K562 (cell line): ENCODE data around the gene ANKRD65. TPM values are rescaled to one million over a fixed set of nuclear protein-coding genes. Genes with fewer than 3 reads are reported as not detected.

Source experiments
- ARNT ChIP-seq, 2 experiments: fragments of 450-650 bp; IDR thresholded peaks; 2 replicates each; pipeline ENCODE4 v1.6.1; 2016; ENCODE audit warnings: mild to moderate bottlenecking in 1 of 2
- BCL6 ChIP-seq: fragments of 250-450 bp; sonication (Bioruptor Pico); IDR thresholded peaks from 2 replicates; pipeline ENCODE4 v1.4.0; 2020
- BCOR ChIP-seq: fragments of 450-650 bp; IDR thresholded peaks from 2 replicates; pipeline ENCODE4 v1.6.1; 2016
- LCOR ChIP-seq: sonication (generic); formaldehyde crosslinking; IDR thresholded peaks from 2 replicates; pipeline ENCODE4 v1.8.0; 2022; ENCODE audit warnings: mild to moderate bottlenecking, missing genetic modification reagents
- SNIP1 ChIP-seq: fragments of 450-650 bp; IDR thresholded peaks from 2 replicates; pipeline ENCODE4 v1.7.1; 2017; ENCODE audit warnings: low read depth, mild to moderate bottlenecking
- ZNF282 ChIP-seq: sonication (generic); formaldehyde crosslinking; IDR thresholded peaks from 2 replicates; pipeline ENCODE4 v1.8.1; 2023; ENCODE audit warnings: missing genetic modification reagents
- ZNF79 ChIP-seq: fragments of 250-450 bp; sonication (Bioruptor Pico); IDR thresholded peaks from 2 replicates; pipeline ENCODE4 v1.4.0; 2020; ENCODE audit warnings: low read depth, mild to moderate bottlenecking, moderate library complexity
- polyA plus RNA-seq, 8 experiments: library from polyadenylated mRNA; depleted of rRNA in 4 of 8; stranded (reverse) in 5 of 8; unstranded in 3 of 8; fragments of >200 nt; fragmentation: Nextera tagmentation in 2 of 8; fragmentation: Illumina TruSeq in 1 of 8; extraction: Ambion mirVana in 2 of 8; extraction: Trizol in 1 of 8; gene quantifications; 2 replicates each; pipeline versions ENCODE4 v1.2.1 to v1.2.3, GENCODE V29; 2011 to 2014; ENCODE audit warnings: inconsistent platforms in 1 of 8, missing spikeins in 1 of 8
- total RNA-seq, 7 experiments: library from RNA; depleted of rRNA in 6 of 7; stranded (reverse); fragments of >200 nt in 6 of 7; fragmentation: Illumina TruSeq in 2 of 7; extraction: Trizol in 2 of 7; gene quantifications; 2 replicates each; pipeline versions ENCODE4 v1.2.1 to v1.2.3, GENCODE V29; 2011 to 2021; ENCODE audit warnings: low replicate concordance in 1 of 7
- TF ChIP-seq, protein P1 (sequence below): fragments of 450-650 bp; IDR thresholded peaks from 2 replicates; pipeline ENCODE4 v1.6.1; 2014; ENCODE audit warnings: low read depth, mild to moderate bottlenecking, moderate library complexity, borderline replicate concordance
- TF ChIP-seq, protein P2 (sequence below): fragments of 150-350 bp; IDR thresholded peaks from 2 replicates; pipeline ENCODE4 v1.6.1; 2014; ENCODE audit warnings: low read depth, mild to moderate bottlenecking, low read length, borderline replicate concordance
- TF ChIP-seq, protein P3 (sequence below): fragments of 450-650 bp; IDR thresholded peaks from 2 replicates; pipeline ENCODE4 v1.6.1; 2016; ENCODE audit warnings: mild to moderate bottlenecking, moderate library complexity
- TF ChIP-seq, protein P4 (sequence below): fragments of 250-450 bp; sonication (Bioruptor Pico); IDR thresholded peaks from 2 replicates; pipeline ENCODE4 v1.8.0; 2021; ENCODE audit warnings: moderate library complexity, mild to moderate bottlenecking, inconsistent platforms

The ANKRD65 gene
- total and polyA plus RNA-seq, 9 of the 15 experiments (the other 6 are each of a cell fraction or from before 2014, with no cell fraction given), result not detected

DNA sequence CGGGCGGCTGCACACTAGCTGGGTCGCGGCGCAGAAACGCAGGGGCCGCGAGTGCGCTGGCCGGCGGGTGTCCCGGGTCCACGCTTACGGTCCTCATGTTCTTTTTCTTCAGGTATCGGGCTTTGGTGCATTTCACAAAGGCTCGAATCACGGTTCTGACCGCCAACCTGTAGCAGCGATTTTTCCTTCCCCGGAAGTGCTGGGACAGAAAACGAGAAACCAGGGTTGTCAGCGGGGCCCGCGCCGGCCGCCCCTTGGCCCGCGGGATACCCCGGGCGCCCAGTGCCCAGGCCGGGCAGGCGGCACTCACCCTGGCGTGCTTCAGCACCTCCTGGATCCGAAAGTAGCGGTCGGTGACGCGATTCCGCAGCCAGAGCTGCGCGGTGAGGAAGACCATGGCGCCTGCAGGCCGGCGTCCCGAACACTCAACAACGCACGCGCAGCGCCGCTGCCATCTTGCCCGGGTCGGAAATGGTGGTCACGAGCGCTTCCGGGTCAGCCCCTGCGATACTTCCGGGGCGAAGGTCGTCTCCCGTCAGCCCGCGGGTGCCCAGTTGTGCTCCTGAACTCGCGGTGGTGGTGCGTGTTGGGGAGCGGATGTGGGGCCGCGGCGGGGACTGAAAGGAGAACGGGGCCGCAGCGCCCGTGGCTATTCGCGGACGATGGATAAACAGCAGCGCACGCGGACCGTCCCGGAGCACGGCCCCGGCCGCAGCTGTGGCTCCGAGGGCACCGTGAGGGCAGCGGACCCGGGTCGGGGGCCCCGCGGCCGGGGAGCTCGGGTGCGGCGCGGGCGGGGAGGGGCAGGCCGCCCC is 14.0 kb downstream of the ANKRD65 start, which contains the start of gene MRPL20 (continued):
- TF ChIP-seq ZNF282, result peak; percentile 61; the same call in 1 of the 2 replicates
- TF ChIP-seq LCOR, result peak; percentile 89
- TF ChIP-seq, protein P1, sequence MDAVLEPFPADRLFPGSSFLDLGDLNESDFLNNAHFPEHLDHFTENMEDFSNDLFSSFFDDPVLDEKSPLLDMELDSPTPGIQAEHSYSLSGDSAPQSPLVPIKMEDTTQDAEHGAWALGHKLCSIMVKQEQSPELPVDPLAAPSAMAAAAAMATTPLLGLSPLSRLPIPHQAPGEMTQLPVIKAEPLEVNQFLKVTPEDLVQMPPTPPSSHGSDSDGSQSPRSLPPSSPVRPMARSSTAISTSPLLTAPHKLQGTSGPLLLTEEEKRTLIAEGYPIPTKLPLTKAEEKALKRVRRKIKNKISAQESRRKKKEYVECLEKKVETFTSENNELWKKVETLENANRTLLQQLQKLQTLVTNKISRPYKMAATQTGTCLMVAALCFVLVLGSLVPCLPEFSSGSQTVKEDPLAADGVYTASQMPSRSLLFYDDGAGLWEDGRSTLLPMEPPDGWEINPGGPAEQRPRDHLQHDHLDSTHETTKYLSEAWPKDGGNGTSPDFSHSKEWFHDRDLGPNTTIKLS, result peak; percentile 91
- TF ChIP-seq, protein P2, sequence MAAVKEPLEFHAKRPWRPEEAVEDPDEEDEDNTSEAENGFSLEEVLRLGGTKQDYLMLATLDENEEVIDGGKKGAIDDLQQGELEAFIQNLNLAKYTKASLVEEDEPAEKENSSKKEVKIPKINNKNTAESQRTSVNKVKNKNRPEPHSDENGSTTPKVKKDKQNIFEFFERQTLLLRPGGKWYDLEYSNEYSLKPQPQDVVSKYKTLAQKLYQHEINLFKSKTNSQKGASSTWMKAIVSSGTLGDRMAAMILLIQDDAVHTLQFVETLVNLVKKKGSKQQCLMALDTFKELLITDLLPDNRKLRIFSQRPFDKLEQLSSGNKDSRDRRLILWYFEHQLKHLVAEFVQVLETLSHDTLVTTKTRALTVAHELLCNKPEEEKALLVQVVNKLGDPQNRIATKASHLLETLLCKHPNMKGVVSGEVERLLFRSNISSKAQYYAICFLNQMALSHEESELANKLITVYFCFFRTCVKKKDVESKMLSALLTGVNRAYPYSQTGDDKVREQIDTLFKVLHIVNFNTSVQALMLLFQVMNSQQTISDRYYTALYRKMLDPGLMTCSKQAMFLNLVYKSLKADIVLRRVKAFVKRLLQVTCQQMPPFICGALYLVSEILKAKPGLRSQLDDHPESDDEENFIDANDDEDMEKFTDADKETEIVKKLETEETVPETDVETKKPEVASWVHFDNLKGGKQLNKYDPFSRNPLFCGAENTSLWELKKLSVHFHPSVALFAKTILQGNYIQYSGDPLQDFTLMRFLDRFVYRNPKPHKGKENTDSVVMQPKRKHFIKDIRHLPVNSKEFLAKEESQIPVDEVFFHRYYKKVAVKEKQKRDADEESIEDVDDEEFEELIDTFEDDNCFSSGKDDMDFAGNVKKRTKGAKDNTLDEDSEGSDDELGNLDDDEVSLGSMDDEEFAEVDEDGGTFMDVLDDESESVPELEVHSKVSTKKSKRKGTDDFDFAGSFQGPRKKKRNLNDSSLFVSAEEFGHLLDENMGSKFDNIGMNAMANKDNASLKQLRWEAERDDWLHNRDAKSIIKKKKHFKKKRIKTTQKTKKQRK, result no peak
- no peak for TF ChIP-seq BCL6 (CRISPR knock-in tag)
- TF ChIP-seq, protein P3, sequence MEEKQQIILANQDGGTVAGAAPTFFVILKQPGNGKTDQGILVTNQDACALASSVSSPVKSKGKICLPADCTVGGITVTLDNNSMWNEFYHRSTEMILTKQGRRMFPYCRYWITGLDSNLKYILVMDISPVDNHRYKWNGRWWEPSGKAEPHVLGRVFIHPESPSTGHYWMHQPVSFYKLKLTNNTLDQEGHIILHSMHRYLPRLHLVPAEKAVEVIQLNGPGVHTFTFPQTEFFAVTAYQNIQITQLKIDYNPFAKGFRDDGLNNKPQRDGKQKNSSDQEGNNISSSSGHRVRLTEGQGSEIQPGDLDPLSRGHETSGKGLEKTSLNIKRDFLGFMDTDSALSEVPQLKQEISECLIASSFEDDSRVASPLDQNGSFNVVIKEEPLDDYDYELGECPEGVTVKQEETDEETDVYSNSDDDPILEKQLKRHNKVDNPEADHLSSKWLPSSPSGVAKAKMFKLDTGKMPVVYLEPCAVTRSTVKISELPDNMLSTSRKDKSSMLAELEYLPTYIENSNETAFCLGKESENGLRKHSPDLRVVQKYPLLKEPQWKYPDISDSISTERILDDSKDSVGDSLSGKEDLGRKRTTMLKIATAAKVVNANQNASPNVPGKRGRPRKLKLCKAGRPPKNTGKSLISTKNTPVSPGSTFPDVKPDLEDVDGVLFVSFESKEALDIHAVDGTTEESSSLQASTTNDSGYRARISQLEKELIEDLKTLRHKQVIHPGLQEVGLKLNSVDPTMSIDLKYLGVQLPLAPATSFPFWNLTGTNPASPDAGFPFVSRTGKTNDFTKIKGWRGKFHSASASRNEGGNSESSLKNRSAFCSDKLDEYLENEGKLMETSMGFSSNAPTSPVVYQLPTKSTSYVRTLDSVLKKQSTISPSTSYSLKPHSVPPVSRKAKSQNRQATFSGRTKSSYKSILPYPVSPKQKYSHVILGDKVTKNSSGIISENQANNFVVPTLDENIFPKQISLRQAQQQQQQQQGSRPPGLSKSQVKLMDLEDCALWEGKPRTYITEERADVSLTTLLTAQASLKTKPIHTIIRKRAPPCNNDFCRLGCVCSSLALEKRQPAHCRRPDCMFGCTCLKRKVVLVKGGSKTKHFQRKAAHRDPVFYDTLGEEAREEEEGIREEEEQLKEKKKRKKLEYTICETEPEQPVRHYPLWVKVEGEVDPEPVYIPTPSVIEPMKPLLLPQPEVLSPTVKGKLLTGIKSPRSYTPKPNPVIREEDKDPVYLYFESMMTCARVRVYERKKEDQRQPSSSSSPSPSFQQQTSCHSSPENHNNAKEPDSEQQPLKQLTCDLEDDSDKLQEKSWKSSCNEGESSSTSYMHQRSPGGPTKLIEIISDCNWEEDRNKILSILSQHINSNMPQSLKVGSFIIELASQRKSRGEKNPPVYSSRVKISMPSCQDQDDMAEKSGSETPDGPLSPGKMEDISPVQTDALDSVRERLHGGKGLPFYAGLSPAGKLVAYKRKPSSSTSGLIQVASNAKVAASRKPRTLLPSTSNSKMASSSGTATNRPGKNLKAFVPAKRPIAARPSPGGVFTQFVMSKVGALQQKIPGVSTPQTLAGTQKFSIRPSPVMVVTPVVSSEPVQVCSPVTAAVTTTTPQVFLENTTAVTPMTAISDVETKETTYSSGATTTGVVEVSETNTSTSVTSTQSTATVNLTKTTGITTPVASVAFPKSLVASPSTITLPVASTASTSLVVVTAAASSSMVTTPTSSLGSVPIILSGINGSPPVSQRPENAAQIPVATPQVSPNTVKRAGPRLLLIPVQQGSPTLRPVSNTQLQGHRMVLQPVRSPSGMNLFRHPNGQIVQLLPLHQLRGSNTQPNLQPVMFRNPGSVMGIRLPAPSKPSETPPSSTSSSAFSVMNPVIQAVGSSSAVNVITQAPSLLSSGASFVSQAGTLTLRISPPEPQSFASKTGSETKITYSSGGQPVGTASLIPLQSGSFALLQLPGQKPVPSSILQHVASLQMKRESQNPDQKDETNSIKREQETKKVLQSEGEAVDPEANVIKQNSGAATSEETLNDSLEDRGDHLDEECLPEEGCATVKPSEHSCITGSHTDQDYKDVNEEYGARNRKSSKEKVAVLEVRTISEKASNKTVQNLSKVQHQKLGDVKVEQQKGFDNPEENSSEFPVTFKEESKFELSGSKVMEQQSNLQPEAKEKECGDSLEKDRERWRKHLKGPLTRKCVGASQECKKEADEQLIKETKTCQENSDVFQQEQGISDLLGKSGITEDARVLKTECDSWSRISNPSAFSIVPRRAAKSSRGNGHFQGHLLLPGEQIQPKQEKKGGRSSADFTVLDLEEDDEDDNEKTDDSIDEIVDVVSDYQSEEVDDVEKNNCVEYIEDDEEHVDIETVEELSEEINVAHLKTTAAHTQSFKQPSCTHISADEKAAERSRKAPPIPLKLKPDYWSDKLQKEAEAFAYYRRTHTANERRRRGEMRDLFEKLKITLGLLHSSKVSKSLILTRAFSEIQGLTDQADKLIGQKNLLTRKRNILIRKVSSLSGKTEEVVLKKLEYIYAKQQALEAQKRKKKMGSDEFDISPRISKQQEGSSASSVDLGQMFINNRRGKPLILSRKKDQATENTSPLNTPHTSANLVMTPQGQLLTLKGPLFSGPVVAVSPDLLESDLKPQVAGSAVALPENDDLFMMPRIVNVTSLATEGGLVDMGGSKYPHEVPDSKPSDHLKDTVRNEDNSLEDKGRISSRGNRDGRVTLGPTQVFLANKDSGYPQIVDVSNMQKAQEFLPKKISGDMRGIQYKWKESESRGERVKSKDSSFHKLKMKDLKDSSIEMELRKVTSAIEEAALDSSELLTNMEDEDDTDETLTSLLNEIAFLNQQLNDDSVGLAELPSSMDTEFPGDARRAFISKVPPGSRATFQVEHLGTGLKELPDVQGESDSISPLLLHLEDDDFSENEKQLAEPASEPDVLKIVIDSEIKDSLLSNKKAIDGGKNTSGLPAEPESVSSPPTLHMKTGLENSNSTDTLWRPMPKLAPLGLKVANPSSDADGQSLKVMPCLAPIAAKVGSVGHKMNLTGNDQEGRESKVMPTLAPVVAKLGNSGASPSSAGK, result peak; percentile 50
- TF ChIP-seq BCOR, result no peak
- TF ChIP-seq, protein P4, sequence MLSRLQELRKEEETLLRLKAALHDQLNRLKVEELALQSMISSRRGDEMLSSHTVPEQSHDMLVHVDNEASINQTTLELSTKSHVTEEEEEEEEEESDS (CRISPR knock-in tag), result no peak
- TF ChIP-seq ZNF79 (CRISPR knock-in tag), result no peak
- no peak for TF ChIP-seq ARNT (IDR thresholded peaks at IDR 0.05)
- TF ChIP-seq SNIP1, result no peak
